HG03135 (cell line): ENCODE data around the gene THOC6.
"Not testable (repeated sequence)": the region's sequence is repeated elsewhere in the genome, so short reads cannot be mapped to it uniquely, and the experiment has no call there.

Source experiments
- ATAC-seq: cut with Tn5 transposase; IDR thresholded peaks from one replicate; pipeline ENCODE4 v1.9.1; 2021; ENCODE audit warnings: mild to moderate bottlenecking, moderate library complexity; ENCODE audit not compliant: unreplicated experiment

Gene THOC6

GRCh38 chr16:3069146-3069545, 45.3 kb downstream of the THOC6 start:
- ATAC-seq, result not testable (repeated sequence)

GRCh38 chr16:3070608-3071111, 46.8 kb downstream of the THOC6 start:
- ATAC-seq, result no peak

- no peak for ATAC-seq
These were observed 47.8 kb downstream of the THOC6 start for GRCh38 chr16:3071655-3072054.

DNA sequence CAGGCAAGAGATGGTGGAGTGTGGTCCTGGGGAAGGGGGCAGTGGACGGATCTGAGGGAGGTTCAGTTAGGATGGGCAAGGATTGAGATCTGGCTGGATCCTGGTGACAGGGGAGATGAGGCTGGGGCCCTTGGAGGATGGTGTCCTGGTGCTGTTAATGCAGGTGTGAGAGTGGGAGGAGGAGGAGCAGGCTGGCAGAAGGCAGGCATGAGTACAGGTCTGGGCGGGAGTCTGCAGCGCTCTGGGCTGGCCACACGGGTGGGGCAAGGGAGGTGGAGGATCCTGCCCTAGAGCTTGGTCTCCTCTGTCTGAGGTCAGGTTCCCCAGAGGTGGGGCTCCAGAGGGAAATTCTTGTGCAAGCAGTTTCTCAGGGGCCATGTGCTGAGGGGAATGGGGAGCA, 48.3 kb downstream of the THOC6 start:
- not testable (repeated sequence) for ATAC-seq

DNA sequence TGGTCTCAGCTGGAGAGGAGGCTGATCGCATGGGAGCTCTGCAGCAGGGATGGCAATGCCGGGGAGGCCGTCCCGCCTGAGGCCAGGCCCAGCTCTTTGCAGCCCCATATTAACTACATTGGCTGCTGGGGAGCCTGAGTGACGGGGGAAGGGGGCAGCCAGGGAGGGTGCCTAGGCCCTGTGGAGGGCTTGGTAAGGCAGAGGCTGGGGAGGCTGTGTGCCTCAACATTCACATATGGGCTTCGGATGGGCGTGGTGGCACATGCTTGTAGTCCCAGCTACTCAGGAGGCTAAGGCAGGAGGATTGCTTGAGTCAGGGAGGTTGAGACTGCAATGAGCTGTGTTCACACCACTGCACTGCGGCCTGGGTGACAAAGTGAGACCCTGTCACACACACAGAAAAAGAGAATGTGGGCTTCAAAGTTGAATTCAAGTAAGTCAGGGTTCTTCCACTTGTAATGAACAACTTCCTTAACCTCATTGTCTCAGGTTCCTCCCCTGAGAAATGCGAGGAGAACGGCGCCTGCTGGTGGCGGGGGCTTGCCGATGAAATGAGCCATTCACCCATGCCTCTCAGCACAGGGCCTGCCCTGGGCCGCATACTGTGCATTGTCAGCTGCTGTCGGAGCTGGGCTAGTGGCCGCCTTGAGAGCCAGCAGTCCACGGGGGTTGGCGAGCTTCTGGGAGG, 48.9 kb downstream of the THOC6 start:
- ATAC-seq, result not testable (repeated sequence)

DNA sequence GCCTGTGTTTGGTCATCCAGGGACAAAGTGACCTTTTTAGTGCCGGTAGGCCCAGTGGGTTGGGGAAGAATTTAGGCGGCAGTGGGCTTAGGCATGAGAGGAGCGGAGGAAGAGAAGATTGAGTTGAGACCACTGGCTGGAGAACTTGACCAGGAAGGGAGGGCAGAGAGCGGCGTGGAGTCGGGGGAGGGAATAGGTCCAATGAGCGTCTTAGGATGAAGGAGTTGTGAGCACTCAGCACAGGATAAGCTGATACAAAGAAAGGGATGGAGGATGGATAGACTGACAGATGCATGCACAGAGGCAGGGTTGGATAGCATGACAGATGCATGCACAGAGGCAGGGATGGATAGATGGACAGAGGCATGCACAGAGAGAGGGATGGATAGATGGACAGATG, 49.6 kb downstream of the THOC6 start:
- no peak for ATAC-seq

- peak; percentile 59 for ATAC-seq
These were observed 51.2 kb downstream of the THOC6 start for GRCh38 chr16:3074860-3075522.

GRCh38 chr16:3075523-3075915, 51.7 kb downstream of the THOC6 start:
- ATAC-seq, result no peak

- not testable (repeated sequence) for ATAC-seq
These were observed 52.1 kb downstream of the THOC6 start for GRCh38 chr16:3075946-3076345.

- no peak for ATAC-seq
These were observed 52.7 kb downstream of the THOC6 start for GRCh38 chr16:3076577-3076976.
